Kidney (tissue), 14 donors: ENCODE data around the gene GPRC5C. TPM values are rescaled to one million over a fixed set of nuclear protein-coding genes. Genes with fewer than 3 reads are reported as not detected.

ENCODE experiments used
- DNase-seq, 5 donors: peaks; one replicate each; pipeline ENCODE4 v3.0.0-alpha.2; 2013 to 2020
- FAIRE-seq: peaks from 2 replicates; lab custom pipeline; 2012; peaks lifted over from hg19 to GRCh38; lab: Jason Lieb, UNC
- H3K27ac ChIP-seq, 2 donors: one replicate each; pipeline ENCODE4 v1.7.0; 2013; ENCODE audit warnings: low read depth in 2 of 2, low read length in 2 of 2, inconsistent platforms in 1 of 2
- H3K27me3 ChIP-seq: one replicate; pipeline ENCODE4 v1.7.1; 2013; ENCODE audit warnings: low read length, inconsistent platforms; ENCODE audit not compliant: control insufficient read depth, insufficient read depth
- H3K36me3 ChIP-seq, 3 donors: one replicate each; pipeline versions ENCODE4 v1.7.0 to v1.7.1; 2013; ENCODE audit warnings: low read length in 3 of 3, control low read depth in 1 of 3, inconsistent platforms in 1 of 3; ENCODE audit not compliant: insufficient read depth in 3 of 3, control insufficient read depth in 2 of 3
- H3K4me1 ChIP-seq, 3 donors: one replicate each; pipeline versions ENCODE4 v1.7.0 to v1.7.1; 2013; ENCODE audit warnings: low read length in 3 of 3, inconsistent platforms in 1 of 3, low read depth in 1 of 3; ENCODE audit not compliant: control insufficient read depth in 2 of 3, insufficient read depth in 2 of 3
- H3K4me3 ChIP-seq, 3 donors: one replicate each; pipeline versions ENCODE4 v1.7.0 to v1.8.1; 2013; ENCODE audit warnings: low read length in 3 of 3, control low read depth in 1 of 3, inconsistent platforms in 1 of 3
- H3K9ac ChIP-seq, 3 donors: one replicate each; pipeline versions ENCODE4 v1.7.0 to v1.7.1; 2013; ENCODE audit warnings: low read length in 3 of 3, control low read depth in 1 of 3, inconsistent platforms in 1 of 3
- H3K9me3 ChIP-seq, 3 donors: one replicate each; pipeline versions ENCODE4 v1.7.0 to v1.7.1; 2013; ENCODE audit warnings: low read length in 3 of 3, control low read depth in 1 of 3, inconsistent platforms in 1 of 3; ENCODE audit not compliant: control insufficient read depth in 2 of 3, insufficient read depth in 1 of 3
- intact Hi-C: fragments of 100-400 bp; cut with DNase I; formaldehyde crosslinking; loops from one replicate; pipeline ENCODE4 v1.11.1; 2022
- polyA plus RNA-seq: library from polyadenylated mRNA; stranded (reverse); fragments of 350-450 nt; fragmentation: Illumina TruSeq; extraction: RNeasy Lipid Tissue Mini Kit (QIAGEN cat#74804); gene quantifications from one replicate; pipeline ENCODE4 v1.2.3, GENCODE V29; 2014; ENCODE audit warnings: low read depth, low replicate concordance; ENCODE audit not compliant: insufficient read depth
- total RNA-seq: library from RNA; stranded (reverse); fragmentation: NEBNext Ultra II Directional; extraction: Animal tissue kit (Norgen Biotek cat#: 25700); gene quantifications from one replicate; pipeline ENCODE4 v1.2.1, GENCODE V29; 2021
- TF ChIP-seq, protein P1 (sequence below): IDR thresholded peaks from 3 replicates; pipeline ENCODE4 v1.5.1; 2012; ENCODE audit warnings: mild to moderate bottlenecking, moderate library complexity, borderline replicate concordance; ENCODE audit not compliant: insufficient read depth; ENCODE audit errors: extremely low read depth
- donor health status: control.
- donor health status: control.
- donor health status: control.
- donor health status: control.
- donor health status: control.
- donor health status: DM: yes; HTN: yes; CAD: no.
- donor health status: Normal renal cell carcinoma (clear cell type).

Gene GPRC5C
- total and polyA plus RNA-seq, 2 donors from 2014 or later, result 242 to 358 TPM

DNA sequence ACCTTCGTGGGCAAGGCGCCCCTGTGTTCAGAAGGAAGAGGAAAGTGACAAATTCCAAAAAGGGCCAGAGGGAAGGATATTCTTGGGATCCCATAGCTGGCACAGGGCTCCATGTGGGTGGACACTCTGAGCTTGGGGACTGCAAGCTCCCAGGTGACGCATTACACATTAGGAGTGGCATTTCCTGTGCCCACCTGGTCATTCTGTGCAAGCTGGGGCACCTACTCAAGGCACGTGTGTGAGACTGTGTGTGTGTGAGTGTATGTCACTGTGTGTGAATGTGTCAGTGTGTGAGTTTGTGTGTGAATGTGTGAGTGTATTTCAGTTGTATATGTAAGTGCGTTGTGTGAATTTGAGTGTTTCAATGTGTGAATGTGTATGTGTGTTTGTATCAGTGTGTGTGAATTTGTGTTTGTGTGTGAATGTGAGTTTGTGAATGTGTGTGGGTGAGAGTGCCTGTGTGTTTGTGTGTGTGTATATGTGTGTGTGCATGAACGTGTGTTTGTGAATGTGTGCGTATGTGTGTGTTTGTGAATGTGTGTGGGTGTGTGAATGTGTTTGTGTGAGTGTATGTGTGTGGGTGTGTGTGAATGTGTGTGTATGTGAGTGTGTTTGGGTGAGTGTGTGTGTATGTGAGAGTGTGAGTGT lies 33.0 kb downstream of the GPRC5C start:
- DNase-seq, result no peak

DNA sequence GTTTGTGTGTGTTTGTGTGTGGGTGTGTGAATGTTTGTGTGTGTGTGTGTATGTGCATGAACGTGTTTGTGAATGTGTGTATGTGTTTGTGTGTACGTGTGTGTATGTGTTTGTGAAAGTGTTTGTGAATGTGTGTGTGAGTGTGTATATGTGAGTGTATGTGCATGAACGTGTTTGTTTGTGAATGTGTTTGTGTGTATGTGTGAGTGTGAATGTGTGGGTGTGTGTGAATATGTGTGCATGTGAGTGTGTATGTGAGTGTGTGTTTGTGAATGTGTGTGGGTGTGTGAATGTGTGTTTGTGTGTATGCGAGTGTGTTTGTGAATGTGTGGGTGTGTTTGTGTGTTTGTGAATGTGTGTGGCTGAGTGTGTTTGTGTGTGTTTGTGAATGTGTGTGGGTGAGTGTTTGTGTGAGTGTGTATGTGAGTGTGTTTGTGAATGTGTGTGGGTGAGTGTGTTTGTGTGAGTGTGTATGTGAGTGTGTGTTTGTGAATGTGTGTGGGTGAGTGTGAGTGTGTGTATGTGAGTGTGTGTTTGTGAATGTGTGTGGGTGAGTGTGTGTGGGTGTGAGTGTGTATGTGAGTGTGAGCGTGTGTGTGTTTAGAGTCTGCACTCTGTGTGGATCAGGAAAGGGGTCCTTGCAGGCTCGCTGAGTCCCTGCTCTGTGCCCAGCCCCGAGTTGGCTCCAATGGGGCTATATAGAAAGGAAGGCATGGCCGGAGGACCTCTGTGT lies 33.7 kb downstream of the GPRC5C start:
- Histone ChIP-seq H3K4me1 (peaks cover 0 to 2% (median 0%) of the 10 kb centered on the region in 3 donors), H3K27me3 (peaks cover 7% of the 10 kb centered on the region), H3K9ac (no peak overlapping the region), H3K36me3 (no peaks in the 10 kb centered on the region), H3K27ac (no peak overlapping the region), H3K9me3 (peaks cover 0 to 2% (median 0%) of the 10 kb centered on the region in 3 donors), H3K4me3 (peak overlapping the region in 1 of 3 donors; percentile 17)
- intact Hi-C loops, result no loop called here
- TF ChIP-seq, protein P1, sequence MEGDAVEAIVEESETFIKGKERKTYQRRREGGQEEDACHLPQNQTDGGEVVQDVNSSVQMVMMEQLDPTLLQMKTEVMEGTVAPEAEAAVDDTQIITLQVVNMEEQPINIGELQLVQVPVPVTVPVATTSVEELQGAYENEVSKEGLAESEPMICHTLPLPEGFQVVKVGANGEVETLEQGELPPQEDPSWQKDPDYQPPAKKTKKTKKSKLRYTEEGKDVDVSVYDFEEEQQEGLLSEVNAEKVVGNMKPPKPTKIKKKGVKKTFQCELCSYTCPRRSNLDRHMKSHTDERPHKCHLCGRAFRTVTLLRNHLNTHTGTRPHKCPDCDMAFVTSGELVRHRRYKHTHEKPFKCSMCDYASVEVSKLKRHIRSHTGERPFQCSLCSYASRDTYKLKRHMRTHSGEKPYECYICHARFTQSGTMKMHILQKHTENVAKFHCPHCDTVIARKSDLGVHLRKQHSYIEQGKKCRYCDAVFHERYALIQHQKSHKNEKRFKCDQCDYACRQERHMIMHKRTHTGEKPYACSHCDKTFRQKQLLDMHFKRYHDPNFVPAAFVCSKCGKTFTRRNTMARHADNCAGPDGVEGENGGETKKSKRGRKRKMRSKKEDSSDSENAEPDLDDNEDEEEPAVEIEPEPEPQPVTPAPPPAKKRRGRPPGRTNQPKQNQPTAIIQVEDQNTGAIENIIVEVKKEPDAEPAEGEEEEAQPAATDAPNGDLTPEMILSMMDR, result no peak
- DNase-seq, result no peak
- no peak for FAIRE-seq

More for the DNA sequence above, 33.0 kb downstream of the GPRC5C start:
- Histone ChIP-seq H3K27ac (no peak overlapping the region), H3K27me3 (peaks cover 7% of the 10 kb centered on the region), H3K9me3 (peaks cover 0 to 2% (median 0%) of the 10 kb centered on the region in 3 donors), H3K4me1 (peaks cover 0 to 2% (median 0%) of the 10 kb centered on the region in 3 donors), H3K36me3 (no peaks in the 10 kb centered on the region), H3K9ac (no peak overlapping the region), H3K4me3 (no peak overlapping the region)
- FAIRE-seq, result no peak
- TF ChIP-seq, protein P1, result no peak
- intact Hi-C loops, result no loop called here

DNA sequence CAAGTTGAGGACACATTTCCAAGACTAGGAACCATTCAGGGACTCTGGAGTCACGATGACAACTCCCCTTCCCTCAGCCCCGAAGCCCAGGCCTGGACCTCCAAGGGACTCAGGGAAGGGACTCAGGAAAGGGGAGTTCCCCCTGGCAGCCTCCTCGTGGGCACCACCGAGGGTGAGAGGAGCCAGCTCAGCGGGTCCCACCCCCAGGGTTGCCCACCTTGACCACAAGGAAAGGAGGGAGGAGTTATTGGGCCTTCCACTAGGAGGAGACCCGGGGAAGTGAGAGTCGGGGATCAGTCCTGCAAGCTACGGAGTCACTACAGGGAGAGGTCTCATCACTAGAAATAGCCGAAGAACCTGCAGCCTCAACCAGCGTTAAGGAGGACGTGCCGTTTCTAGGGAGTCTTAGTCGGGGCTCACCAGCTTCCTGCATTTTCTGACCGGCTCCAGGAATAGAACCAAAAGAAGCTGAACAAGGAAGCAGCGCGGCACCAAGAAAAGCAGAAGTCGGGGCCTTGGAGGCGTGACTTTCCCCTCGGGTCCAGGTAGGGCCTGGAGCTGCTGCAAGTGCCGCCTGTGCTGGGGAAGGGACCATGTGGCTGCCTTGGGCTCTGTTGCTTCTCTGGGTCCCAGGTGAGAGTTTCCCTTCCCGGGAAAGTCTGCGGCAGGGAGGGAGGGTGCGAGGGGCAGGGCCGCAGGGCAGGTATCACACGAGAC lies 34.4 kb downstream of the GPRC5C start, which contains the start of gene CD300A:
Gene CD300A (plus strand): TSS at position 524 of the 717 bp plus-strand sequence. CDS start 70 bp downstream, at position 594.
- no peak within 1 kb of the TSS for H3K27ac ChIP-seq
- H3K36me3 ChIP-seq, result no peaks in the 10 kb centered on the region
- peaks cover 0 to 2% (median 0%) of the 10 kb centered on the region in 3 donors for H3K9me3 ChIP-seq
- FAIRE-seq, result no peak
- H3K4me1 ChIP-seq, result peaks cover 0 to 2% (median 0%) of the 10 kb centered on the region in 3 donors
- TF ChIP-seq, protein P1, result no peak
- DNase-seq, result peak; percentile 38 to 66 (median 40)
- H3K27me3 ChIP-seq, result peaks cover 7% of the 10 kb centered on the region
- intact Hi-C loops, result no loop called here
- no peak within 1 kb of the TSS for H3K9ac ChIP-seq
- peak within 1 kb of the TSS in 1 of 3 donors; percentile 17 for H3K4me3 ChIP-seq
